MM.1S (cell line): ENCODE measurements around the gene KCNA3.

ENCODE experiments used
- EZH2 ChIP-seq: fragments of 300-600 bp; sonication (generic); optimal IDR thresholded peaks from 2 replicates; pipeline ENCODE3; 2017; ENCODE audit warnings: low read depth, mild to moderate bottlenecking, antibody characterized with exemption, low read length, mixed read lengths
- EZH2phosphoT487 ChIP-seq: fragments of 300-600 bp; sonication (generic); IDR thresholded peaks from 2 replicates; pipeline ENCODE4 v1.6.1; 2018; ENCODE audit warnings: antibody characterized with exemption, low read length
- TF ChIP-seq, protein P1 (sequence below): fragments of 300-600 bp; sonication (generic); IDR thresholded peaks from 2 replicates; pipeline ENCODE4 v1.5.1; 2016; ENCODE audit warnings: antibody characterized with exemption, low read length, mixed read lengths

DNA sequence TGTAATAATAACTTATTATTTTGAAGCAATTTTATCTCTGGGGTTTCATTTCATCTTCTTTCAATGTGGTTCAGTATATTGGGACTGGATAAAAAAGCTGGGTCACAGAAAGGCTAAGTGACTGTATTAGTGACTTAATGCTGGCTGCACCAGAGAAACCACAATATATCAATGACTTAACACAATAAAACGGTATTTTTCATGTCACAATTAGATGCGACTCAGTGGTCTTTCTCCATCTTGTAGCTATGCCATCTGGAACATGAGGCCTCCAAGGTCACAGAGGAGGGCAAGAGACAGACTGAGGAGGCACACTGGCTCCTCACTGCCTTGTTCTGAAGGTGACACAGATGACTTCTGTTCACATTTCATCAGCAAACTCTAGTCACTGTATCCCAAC lies 26.0 kb upstream of the KCNA3 start:
- TF ChIP-seq, protein P1, sequence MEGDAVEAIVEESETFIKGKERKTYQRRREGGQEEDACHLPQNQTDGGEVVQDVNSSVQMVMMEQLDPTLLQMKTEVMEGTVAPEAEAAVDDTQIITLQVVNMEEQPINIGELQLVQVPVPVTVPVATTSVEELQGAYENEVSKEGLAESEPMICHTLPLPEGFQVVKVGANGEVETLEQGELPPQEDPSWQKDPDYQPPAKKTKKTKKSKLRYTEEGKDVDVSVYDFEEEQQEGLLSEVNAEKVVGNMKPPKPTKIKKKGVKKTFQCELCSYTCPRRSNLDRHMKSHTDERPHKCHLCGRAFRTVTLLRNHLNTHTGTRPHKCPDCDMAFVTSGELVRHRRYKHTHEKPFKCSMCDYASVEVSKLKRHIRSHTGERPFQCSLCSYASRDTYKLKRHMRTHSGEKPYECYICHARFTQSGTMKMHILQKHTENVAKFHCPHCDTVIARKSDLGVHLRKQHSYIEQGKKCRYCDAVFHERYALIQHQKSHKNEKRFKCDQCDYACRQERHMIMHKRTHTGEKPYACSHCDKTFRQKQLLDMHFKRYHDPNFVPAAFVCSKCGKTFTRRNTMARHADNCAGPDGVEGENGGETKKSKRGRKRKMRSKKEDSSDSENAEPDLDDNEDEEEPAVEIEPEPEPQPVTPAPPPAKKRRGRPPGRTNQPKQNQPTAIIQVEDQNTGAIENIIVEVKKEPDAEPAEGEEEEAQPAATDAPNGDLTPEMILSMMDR = no peak
- no peak for TF ChIP-seq EZH2
- no peak for TF ChIP-seq EZH2phosphoT487
